Effector CD8-positive, alpha-beta T cell (primary cell): Measurements from ENCODE around the gene MEAF6.
A peak's percentile ranks its signal among the peaks of the same experiment; 100 is the strongest.

Experiments
- DNase-seq: peaks from one replicate; lab custom pipeline; 2025; lab: John Stamatoyannopoulos, UW

Gene MEAF6

DNA sequence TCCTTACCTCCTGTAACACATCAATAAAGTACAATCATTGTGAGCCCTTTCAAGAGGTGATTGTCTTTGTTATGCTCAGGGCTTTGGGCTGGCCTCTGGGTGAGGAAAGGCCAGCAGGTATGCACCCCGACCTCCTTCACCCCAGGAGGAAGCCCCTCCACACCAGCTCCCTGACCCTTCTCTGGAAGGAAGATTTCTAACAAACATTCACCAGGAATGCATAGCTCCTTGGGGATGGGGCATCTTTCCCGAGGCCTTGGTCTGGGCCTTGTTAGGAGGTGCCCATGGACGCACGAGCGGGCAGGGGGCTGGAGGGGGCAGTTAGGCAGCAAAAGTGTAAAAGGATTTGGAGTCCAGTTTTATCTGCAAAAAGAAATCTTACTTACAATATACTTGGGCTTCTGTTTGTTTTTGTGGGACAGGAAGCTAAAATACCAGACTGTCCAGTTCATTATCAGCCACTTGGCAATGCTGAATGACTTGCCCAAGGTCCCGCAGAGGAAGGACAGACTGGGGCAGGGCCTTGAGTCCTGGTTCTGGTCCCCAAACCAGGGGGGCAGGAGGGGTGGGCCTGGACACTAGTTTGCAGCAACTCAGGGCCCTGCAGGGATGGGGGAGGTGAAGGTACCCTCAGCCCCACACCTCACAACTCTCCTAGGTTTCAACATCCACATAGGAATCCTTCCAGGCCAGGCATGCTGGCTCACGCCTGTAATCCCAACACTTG is 30.1 kb downstream of the MEAF6 start:
- DNase-seq = no peak

DNA sequence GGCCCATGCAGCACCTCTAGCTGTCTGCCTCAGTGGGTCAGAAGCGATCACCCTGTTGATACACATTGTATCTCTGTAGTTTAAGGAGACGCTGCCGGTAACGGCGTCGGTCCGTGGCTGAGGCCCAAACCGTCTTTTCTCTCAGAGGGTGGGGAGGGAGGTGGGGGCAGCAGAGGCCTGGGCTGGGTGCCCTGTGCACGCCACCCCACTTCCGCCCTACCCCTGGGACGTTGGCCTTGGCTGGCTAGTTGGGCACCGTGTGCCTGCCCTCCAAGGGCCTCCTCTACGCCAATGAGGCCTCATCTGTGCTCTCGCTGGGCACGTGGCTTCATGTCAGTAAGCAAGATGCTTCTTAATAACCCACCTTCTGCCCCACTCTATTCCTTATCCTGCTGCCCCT is 30.8 kb downstream of the MEAF6 start:
- no peak for DNase-seq

DNA sequence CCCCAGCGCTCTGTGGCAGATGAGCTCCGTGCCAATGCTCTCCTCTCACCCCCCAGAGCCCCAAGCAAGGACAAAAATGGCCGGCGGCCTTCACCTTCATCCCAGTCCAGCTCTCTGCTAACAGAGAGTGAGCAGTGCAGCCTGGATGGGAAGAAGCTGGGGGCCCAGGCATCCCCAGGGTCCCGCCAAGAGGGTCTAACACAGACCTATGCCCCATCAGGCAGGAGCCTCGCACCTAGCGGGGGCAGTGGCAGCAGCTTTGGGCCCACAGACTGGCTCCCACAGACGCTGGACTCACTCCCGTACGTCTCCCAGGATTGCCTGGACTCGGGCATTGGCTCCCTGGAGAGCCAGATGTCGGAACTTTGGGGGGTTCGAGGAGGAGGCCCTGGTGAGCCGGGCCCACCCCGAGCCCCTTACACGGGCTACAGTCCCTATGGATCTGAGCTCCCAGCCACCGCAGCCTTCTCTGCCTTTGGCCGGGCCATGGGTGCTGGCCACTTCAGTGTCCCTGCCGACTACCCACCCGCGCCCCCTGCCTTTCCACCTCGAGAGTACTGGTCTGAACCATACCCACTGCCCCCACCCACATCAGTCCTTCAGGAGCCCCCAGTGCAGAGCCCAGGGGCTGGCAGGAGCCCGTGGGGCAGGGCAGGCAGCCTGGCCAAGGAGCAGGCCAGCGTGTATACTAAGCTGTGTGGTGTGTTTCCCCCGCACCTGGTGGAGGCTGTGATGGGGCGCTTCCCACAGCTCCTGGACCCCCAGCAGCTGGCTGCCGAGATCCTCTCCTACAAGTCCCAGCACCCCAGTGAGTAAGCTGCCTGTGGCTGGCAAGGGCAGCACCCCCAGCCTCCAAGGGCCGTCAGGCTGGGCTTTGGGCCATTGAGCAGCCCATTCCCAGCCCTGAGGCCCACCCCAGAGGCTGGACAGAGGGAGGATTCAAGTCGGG is 31.5 kb downstream of the MEAF6 start:
- DNase-seq = no peak

DNA sequence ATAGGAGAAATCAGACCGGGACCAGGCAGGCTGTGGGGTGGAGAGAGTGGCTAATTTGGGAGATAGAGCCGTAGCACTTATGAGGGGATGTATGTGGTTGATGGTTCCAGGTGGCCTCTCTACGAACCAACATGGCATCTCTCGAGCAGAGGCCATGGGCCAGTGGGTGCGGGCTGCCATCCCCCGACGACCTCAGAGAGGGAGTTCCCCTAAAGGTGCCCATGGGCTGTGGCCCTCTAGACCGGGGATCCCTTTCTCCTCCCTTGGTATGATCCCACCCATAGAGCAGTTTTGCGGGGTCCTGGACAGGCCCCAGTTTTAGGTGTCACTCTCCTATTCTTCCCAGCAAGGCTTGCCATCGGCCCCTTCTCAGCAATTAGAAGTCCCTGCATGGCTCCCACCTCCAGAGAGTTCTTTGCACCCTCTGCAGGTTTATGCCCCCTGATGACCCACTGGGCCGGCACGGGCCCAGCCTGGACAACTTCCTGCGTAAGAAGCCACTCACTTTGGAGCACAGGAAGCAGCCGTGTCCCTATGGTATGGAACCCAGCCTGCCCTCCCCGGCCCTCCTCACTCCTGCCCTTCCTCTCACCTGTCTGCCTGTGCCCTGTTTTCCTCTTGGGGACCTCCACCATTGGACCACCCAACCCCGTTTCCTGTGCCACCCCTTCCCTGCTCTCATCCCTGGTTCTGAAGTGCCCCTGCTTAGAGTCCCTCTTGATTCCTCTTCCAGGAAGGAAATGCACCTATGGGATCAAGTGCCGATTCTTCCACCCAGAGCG is 32.4 kb downstream of the MEAF6 start:
- no peak for DNase-seq

DNA sequence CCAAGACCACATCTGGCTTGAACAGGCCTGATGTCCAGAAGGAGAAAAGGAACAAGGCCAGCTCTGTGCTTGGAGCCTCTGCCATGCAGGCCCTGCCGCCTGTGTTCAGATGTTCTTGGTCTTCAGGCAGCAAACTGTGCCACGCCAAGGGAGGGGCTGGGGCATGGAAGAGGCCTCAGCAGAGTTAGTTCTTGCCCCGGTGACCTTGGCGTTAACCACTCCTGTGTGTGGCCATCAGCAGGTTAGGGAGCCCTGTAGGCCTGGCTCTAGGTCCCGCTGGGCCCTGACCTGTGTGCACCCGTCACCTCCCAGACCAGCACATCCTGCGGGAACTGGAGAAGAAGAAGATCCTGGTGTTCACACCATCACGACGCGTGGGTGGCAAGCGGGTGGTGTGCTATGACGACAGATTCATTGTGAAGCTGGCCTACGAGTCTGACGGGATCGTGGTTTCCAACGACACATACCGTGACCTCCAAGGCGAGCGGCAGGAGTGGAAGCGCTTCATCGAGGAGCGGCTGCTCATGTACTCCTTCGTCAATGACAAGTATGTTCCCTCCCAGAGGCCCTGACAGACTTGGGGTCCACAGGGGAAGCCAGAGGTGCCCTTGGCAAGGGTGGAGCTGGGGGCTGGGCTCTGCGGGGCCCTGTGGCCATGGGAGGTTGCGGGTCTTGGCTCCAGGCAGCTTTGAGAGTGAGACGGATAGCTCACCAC is 33.1 kb downstream of the MEAF6 start:
- no peak for DNase-seq

DNA sequence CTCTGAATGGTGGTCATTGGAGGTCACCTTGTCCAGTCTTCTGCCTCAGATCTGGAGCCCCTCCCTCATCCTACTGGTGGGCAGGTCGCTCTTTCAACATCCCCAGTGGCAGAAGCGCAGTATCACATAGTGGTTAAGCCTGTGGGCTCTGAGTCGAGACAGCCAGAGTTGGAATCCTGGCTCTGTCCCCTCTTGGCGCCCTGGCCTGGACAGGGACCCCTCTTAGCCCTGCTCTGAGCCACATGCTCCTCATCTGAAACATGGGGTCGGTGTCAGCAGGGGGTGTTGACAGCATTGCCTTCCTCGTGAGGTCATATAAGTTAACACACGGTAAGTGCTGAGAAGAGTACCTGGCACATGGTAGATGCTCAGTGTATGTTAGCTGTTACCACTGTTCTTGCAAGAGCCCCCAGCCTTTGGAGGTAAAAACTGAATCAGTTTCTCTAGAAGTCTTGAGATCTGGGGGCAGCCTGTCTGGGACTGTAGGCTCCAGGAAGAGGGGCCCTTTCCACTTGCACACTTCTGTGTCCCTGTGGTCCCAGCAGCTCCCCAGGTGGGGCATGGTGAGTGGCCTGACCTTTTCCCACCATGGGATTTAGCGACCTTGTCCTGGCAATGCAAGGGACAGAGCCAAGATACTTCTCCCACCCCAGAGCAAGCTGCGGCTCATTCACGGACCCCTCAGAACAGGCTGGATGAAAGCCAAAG is 33.8 kb downstream of the MEAF6 start:
- DNase-seq = no peak

DNA sequence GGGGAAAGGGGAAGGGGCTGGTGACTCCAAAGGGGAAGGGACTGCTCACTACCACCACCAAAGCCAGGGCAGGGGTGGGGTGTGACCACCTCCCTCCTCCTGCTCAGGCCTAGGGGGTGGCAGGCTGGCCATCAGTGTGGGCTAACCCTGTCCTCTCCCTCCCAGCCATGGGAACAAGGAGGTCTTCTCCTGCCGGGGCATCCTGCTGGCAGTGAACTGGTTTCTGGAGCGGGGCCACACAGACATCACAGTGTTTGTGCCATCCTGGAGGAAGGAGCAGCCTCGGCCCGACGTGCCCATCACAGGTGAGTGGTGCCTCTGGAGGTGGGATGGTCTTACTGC is 34.5 kb downstream of the MEAF6 start:
- no peak for DNase-seq

DNA sequence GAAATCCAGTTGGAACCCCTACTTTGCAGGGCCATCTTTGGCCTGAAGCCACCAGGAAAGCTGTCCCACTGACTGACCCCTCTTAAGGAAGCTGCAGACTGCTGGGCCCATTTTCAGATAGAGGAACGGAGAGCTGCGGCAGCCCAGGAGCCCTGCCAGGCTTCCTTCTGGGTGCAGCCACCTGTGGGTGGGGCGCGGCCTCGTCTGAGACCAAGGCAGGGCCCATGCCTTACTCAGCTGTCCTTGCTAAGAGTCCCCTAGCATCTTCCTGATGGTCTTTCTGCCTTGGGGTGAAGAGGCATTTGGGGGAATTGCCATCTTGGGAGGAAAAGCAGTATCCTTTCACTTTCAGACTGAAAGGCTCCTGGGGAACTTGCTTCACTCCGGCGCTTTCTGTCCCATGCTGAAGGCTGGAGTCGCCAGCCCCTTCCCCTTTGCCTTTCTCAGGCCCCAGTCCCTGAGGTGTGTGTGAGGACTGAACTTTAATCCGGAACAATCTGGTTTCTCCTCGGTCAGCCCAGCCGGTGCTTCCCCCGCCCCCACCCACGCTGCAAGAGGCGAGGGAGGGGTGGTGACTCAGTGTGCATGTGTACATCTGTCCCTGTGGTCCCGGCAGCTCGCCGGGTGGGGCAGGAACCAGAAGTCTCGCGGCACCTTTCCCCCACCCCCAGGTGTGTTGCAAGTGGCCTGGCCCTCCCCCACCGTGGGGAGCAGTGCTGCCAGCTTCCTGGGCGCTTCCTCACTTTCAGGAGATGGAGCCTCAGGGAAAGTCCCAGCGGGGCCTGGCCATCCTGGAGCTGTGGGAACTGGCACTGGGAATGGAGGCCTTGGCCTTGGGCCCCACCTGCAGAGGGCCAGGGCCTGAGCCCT is 35.1 kb downstream of the MEAF6 start:
- DNase-seq = peak; percentile 72

DNA sequence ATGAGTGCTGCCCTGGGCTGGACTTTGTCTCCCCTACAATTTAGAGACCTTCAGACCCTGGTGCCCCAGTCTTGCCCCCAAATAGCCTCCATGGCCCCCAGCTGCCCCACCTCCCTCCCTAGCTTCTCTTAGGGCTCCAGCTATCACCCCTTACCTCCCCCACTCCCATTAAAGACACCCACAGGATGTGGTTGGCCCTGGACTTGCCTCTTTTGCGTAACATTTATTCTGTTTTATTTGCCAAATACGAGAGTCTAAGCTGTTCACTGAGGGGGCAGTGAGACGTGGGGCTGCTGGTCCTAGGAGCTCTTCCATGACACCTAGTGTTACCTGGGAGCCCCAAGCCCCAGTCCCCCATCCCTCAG is 35.7 kb downstream of the MEAF6 start:
- no peak for DNase-seq

DNA sequence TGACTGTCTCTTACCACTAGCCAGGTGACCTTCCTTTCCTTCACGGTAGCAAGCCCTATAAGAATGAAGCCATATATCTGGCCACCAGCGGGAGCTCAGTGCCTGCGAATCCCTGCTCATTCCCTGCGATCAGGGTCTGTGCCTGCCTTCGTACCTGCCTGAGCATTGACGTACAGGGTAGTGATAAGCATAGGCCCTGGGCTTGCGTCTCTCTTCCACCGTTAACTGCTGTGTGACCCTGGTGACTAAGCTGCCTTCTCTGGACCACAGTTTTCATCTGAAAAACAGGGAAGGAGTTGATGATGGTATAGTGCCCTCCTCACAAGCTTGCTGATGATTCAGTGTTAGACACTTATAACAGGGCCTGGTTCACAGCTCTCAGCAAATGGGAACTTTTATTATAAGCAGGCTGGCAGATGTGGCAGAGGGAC is 36.1 kb downstream of the MEAF6 start:
- no peak for DNase-seq

DNA sequence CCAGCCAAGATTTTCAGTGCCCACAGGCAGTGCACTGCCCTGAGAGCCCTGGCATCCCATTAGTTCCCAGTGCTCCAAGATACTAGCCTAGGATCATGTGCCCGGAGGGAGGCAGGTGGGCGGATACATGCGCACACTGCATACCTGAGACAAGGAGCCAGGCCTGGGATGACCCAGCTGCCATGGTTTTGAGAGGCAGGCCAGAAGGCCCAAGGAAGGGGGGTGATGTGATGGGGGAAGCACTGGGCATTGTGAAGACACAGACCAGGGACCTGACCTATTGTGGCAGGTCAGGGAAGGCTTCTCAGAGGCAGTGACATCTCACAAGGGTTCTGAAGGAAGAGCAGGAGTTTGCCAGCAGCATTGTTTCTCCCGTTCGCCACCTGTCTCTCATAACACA is 36.6 kb downstream of the MEAF6 start:
- no peak for DNase-seq

DNA sequence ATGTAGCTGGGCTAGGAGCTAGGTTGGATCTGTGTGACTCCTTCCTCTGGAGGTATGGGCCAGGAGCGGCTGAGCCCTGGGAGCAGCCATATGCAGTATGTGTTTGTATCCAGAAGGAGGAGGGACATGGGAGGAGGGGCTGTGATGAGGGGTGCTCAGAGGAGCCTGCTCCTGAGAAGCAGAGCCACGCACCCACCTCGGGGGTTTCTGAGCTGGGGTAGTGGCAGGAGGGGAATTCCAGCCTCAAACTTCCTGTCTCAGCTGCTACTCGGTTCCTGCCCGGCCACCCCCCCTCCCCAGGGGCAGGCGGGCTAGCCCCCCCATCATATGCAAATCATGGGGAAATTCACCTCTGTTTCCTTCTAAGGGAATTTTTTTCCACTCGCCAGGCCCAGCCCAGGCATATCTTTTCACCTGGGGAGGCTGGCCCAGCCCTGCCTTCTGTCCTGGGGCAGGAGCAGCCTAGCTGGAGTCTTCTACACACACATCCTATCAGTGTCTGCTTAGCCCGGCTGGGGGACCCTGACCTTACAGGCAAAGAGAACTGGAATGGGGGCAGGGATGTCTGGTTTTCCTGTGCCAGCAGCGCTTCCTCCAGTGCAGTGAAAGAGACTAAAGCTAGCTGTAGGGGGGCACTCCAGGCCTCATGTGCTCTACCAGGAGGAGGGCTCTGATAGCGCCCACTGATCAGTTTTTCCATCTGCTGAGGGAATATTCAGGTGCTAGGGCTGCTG is 37.2 kb downstream of the MEAF6 start:
- peak; percentile 85 for DNase-seq

DNA sequence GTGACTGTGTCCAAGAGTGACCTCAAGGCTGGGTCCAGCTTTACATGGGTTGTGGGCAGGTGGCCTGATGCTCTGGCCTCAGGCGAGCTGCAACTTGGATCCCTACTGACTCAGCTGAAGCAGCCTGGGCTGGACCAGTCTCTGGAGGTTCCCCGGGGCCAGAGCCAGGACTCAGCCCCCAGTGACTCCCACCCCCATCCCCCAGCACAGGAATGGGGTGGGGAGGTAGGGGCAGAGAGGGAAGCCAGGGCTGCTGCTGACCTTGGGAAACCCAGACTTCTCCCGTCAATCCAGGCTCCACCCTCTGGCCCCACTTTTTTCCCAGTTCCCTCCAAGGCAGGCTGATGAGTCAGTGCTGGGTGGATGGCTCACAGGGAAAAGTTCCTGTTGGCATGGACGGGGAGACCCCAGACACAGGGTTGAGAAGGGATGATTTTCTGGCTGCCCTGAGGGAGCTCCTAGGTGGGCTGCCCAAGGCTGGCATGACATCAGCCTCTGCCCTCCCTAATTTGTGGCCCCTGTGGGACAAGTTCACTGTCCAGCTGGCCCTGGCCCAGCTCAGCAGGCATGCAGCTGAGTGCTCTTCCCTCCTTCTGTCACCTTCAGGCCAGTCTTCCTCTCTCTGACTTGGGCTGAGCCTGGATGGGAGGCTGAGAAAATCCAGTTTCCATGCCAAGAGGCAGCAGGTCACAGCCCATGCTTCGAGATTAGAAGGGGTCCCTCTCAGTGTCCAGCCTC is 37.9 kb downstream of the MEAF6 start:
- DNase-seq = no peak

DNA sequence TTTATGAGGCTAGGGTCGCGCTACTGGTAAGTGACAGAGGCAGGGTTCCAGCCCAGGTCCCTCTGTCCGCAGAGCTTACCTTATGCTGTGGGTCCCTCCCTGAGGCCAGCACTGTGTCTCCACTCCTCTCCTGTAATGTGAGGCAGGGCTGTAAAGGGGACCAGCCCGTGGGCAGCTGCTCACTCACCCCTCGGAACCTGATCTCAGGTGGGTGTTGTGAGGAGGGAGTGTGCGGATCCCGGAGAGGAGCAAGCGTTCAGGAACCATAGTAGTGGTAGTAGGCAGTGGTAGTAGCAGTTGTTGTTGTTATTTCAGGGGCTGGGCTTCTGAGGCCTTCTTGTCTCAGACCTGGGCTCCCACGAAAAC is 38.5 kb downstream of the MEAF6 start:
- DNase-seq = no peak

DNA sequence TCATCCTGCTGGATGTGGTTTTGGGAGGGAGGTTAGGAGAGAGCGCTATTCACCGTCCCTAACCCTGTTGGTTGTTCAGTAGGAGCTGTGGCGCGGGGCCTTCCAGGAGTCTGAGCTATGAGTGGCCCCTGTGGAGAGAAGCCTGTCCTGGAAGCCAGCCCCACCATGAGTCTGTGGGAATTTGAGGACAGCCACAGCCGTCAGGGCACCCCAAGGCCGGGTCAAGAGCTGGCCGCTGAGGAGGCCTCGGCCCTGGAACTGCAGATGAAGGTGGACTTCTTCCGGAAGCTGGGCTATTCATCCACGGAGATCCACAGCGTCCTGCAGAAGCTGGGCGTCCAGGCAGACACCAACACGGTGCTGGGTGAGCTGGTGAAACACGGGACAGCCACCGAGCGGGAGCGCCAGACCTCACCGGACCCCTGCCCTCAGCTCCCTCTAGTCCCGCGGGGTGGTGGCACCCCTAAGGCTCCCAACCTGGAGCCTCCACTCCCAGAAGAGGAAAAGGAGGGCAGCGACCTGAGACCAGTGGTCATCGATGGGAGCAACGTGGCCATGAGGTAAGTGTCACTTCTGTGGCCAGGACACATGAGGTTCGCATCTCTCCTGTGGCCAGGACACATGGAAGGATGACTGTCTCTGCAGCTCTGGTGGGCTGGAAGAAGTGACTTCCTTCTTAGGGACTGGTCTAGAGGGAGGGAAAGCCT is 39.0 kb downstream of the MEAF6 start:
- DNase-seq = no peak

DNA sequence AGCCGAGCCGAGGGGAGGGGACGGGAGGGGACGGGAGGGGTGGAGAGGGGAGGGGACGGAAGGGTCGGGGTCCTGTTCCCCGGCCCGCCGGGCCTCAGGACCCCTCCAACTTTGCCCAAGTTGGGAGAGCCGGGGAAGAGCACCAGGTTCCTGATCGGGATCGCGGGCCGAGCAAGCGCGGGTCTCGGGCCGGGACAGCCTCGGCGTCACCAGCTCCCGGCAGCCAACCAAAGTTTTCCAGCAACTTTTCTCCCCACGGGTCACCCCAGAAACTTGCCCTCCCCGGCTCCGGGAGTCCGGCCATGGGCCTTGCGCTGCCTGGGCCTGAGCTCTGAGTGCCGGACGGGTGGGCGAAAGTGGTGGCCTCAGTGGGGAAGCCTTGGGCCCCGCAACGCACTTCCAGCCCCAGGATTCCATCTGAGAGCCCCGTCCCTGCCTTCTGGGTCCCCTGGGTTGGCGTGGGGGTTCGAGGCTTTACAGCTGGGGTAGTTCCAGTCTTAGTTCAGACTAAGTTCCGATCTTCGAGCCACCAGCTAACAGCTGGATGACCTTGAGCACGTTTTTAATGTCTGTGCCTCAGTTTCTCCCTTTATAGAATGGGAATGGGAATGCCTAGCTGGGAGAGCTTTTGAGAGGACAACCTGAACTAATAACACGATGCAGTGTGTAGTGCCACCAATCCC is 39.7 kb downstream of the MEAF6 start:
- DNase-seq = no peak

DNA sequence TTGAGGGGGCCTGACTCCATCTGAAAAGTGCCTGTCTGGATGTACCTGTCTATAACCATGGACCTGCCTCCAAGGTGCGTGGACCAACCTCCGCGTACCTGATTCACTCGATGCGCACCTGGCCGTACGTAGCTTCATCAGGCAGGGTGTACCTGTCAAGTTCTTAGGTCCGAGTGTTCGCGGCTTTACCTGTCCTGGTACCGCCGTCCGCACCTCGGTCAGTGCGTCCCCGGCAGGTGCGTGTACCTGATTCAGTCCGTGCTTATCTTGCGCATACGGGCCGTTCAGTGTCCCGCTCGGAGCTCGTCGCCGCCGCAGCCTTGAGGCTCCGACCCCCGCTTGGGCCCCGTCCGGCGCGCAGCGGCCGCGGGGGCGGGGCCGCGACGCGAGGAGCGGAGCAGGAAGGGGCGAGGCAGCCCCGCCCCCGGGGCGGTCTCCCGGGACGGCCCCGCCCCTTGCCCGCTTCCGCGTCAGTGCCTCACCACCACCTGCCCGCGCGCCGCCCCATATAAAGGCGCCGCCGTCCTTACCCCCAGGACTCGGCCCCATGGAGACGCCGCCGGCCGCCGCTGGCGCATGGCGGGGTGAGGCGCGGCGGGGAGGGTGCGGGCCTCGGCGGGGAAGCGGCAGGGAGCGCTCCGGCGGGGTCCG is 40.4 kb downstream of the MEAF6 start, which contains the start of gene ZC3H12A:
Gene ZC3H12A (plus strand): TSS at position 535 of the 651 bp plus-strand sequence. CDS start 917 bp downstream, outside the sequence.
- DNase-seq = peak; percentile 89
